ENCODE results near the gene OSBPL9. TPM values are rescaled to one million over a fixed set of nuclear protein-coding genes. Genes with fewer than 3 reads are reported as not detected.
A peak's percentile ranks its signal among the peaks of the same experiment; 100 is the strongest.

OSBPL9 gene
- total and polyA plus RNA-seq, 9 of the 15 experiments (the other 6 are each of a cell fraction or from before 2014, with no cell fraction given): 43.9 to 217 (median 170) TPM

DNA sequence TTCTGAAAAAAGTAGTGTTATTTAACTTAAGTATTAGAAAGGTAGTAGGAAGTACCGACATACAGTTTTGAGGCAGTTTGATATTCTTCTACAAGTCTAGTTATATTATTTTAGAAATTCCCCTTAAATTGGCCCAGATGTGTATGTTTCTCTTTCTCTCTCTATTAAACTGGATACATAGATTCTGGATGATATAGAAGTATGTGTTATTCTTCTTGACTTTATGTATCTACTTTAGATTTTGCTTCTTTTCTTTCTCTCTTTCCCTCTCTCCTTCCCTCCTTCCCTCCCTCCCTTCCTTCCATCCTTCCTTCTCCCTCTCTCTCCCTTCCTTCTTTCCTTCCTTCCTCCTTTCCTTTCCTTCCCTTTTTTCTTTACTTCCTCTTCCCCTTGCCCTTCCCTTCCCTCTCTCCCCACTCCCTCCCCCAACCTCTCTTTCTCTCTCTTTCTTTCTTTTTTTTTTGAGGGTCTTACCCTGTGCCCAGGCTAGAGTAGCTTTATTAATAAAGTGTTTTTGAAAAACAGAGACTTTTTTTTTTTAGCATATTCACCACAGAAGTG is 124.3 kb downstream of the OSBPL9 start (continued):
- peak; percentile 83; a peak in 3 of 4 replicates for TF ChIP-seq ETV6 (IDR thresholded peaks at IDR 0.05; ENCODE audit: borderline replicate concordance in 1 of 2, low read depth in 2 of 2, low read length in 1 of 2)
- no peak for TF ChIP-seq ETV6 (CRISPR knock-in tag; IDR thresholded peaks at IDR 0.05; ENCODE audit: borderline replicate concordance)
- no peak for TF ChIP-seq HNRNPH1 (optimal IDR thresholded peaks at IDR 0.05; ENCODE audit: low read depth, low read length)
- 0 out of 2 replicates have a peak, but pooled peaks have one; percentile 29 for TF ChIP-seq TOE1 (IDR thresholded peaks at IDR 0.05; ENCODE audit: borderline replicate concordance)
- no peak for TF ChIP-seq TOE1 (CRISPR knock-in tag; IDR thresholded peaks at IDR 0.05; ENCODE audit: borderline replicate concordance, low read depth)
- peak; percentile 95 for TF ChIP-seq PCBP2 (IDR thresholded peaks at IDR 0.05; ENCODE audit: low read depth, low read length, poor library complexity, severe bottlenecking)
- TF ChIP-seq EWSR1 (IDR thresholded peaks at IDR 0.05; ENCODE audit: borderline replicate concordance, low read depth, partially characterized antibody): no peak
- no peak for TF ChIP-seq TFAM (CRISPR knock-in tag; conservative IDR thresholded peaks at IDR 0.05)
- TF ChIP-seq ZNF445 (CRISPR knock-in tag; IDR thresholded peaks at IDR 0.05; ENCODE audit: low read depth): no peak
- TF ChIP-seq CC2D1A (IDR thresholded peaks at IDR 0.05): peak; percentile 40; the same call in 1 of the 2 replicates
- TF ChIP-seq ZFX (CRISPR knock-in tag; IDR thresholded peaks at IDR 0.05): no peak
- TF ChIP-seq, protein P1, sequence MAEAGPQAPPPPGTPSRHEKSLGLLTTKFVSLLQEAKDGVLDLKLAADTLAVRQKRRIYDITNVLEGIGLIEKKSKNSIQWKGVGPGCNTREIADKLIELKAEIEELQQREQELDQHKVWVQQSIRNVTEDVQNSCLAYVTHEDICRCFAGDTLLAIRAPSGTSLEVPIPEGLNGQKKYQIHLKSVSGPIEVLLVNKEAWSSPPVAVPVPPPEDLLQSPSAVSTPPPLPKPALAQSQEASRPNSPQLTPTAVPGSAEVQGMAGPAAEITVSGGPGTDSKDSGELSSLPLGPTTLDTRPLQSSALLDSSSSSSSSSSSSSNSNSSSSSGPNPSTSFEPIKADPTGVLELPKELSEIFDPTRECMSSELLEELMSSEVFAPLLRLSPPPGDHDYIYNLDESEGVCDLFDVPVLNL (CRISPR knock-in tag; IDR thresholded peaks at IDR 0.05; ENCODE audit: low read depth): no peak
- TF ChIP-seq TRIM24 (IDR thresholded peaks at IDR 0.05): peak; percentile 37 to 46; a peak in 3 of 4 replicates
- TF ChIP-seq TSC22D4 (tag; IDR thresholded peaks at IDR 0.05): 0 out of 2 replicates have a peak, but pooled peaks have one; percentile 55
- TF ChIP-seq, protein P2, sequence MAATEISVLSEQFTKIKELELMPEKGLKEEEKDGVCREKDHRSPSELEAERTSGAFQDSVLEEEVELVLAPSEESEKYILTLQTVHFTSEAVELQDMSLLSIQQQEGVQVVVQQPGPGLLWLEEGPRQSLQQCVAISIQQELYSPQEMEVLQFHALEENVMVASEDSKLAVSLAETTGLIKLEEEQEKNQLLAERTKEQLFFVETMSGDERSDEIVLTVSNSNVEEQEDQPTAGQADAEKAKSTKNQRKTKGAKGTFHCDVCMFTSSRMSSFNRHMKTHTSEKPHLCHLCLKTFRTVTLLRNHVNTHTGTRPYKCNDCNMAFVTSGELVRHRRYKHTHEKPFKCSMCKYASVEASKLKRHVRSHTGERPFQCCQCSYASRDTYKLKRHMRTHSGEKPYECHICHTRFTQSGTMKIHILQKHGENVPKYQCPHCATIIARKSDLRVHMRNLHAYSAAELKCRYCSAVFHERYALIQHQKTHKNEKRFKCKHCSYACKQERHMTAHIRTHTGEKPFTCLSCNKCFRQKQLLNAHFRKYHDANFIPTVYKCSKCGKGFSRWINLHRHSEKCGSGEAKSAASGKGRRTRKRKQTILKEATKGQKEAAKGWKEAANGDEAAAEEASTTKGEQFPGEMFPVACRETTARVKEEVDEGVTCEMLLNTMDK (IDR thresholded peaks at IDR 0.05; ENCODE audit: borderline replicate concordance, insufficient read depth, low read depth, low read length, poor library complexity, severe bottlenecking): no peak
- TF ChIP-seq SIN3B (IDR thresholded peaks at IDR 0.05; ENCODE audit: low read depth): no peak
- TF ChIP-seq RBM22 (IDR thresholded peaks at IDR 0.05; ENCODE audit: low read depth, low read length, poor library complexity, severe bottlenecking): no peak
- TF ChIP-seq VEZF1 (CRISPR knock-in tag; IDR thresholded peaks at IDR 0.05): no peak
- TF ChIP-seq HDAC3 (IDR thresholded peaks at IDR 0.05; ENCODE audit: borderline replicate concordance, partially characterized antibody): no peak
- TF ChIP-seq SMC3 (conservative IDR thresholded peaks at IDR 0.05; ENCODE audit: insufficient read depth, low read depth, low read length): no peak
- no peak for TF ChIP-seq ZNF347 (CRISPR knock-in tag; IDR thresholded peaks at IDR 0.05; ENCODE audit: low read depth)
- TF ChIP-seq EP300 (IDR thresholded peaks at IDR 0.05; ENCODE audit: low read length): no peak
- TF ChIP-seq RFX1 (IDR thresholded peaks at IDR 0.05): no peak
- TF ChIP-seq HLTF (IDR thresholded peaks at IDR 0.05): peak; percentile 65; the same call in 1 of the 2 replicates
- TF ChIP-seq ZNF780A (CRISPR knock-in tag; IDR thresholded peaks at IDR 0.05): no peak
- TF ChIP-seq ZNF253 (CRISPR knock-in tag; conservative IDR thresholded peaks at IDR 0.05): no peak
